ENCODE measurements around the gene RFFL. TPM values are rescaled to one million over a fixed set of nuclear protein-coding genes. Genes with fewer than 3 reads are reported as not detected.

The RFFL gene
- total RNA-seq, 1 experiment from 2014 or later = 29.6 TPM

DNA sequence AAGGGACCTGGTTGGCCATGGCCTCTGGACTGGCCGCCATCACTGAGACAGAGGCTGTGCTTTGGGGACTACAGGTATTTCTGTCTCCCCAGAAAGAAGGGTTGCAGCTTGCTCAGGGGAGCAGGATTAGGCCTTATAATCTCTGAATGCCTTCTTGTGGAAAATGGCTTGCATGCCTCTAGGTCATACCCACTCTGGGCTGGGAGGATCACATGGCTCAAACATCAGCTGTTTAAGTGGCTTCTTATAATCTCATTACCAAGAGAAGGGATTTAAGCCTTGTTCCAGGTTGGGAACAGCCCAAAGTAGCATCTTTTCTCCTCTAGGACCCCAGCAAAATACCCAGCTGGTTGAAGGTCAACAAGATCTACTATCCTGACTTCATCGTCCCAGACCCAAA lies 64.1 kb downstream of the RFFL start:
- POLR2A ChIA-PET = no interaction called here
- Histone ChIP-seq H3K9me3 (no peaks in the 10 kb centered on the region), H3K4me1 (no peaks in the 10 kb centered on the region), H3K4me3 (ENCODE audit: low read depth, low read length) (no peak overlapping the region), H3K36me3 (ENCODE audit: control insufficient read depth, insufficient read depth, low read length) (peaks cover 4% of the 10 kb centered on the region), H3K27me3 (replicated peaks; ENCODE audit: control insufficient read depth, insufficient read depth, low read length) (no peaks in the 10 kb centered on the region)
- no TSS peak for BruUV-seq (replicated peaks)
- Mint-ChIP-seq H3K4me1 (ENCODE audit: low read depth, unreplicated experiment) (no peaks in the 10 kb centered on the region), H3K9me3 (ENCODE audit: unreplicated experiment) (no peaks in the 10 kb centered on the region), H3K27ac (ENCODE audit: unreplicated experiment) (no peak overlapping the region), H3K36me3 (ENCODE audit: insufficient read depth, unreplicated experiment) (peaks cover 30% of the 10 kb centered on the region), H3K27me3 (ENCODE audit: insufficient read depth, unreplicated experiment) (no peaks in the 10 kb centered on the region), H3K4me3 (ENCODE audit: unreplicated experiment) (no peak overlapping the region)
- CTCF ChIA-PET = no interaction called here
- intact Hi-C loops (cut with micrococcal nuclease; ENCODE audit: unreplicated experiment) = loop anchor here (10.0 kb wide), 1 partner anchor 535 kb away; the partner anchor contains the start of gene SLFN12L
- TF ChIP-seq CTCF (IDR thresholded peaks at IDR 0.05; ENCODE audit: insufficient read depth in 1 of 2, low read depth in 1 of 2, low read length in 1 of 2, severe bottlenecking in 1 of 2, unreplicated experiment in 1 of 2) = no peak
- no peak for DNase-seq

GRCh38 chr17:34998205-34998604 lies 65.3 kb downstream of the RFFL start:
- BruUV-seq (replicated peaks) = no TSS peak
- ChIA-PET CTCF (no interaction called here), POLR2A (no interaction called here)
- H3K4me1 ChIP-seq = no peaks in the 10 kb centered on the region
- peak; percentile 86 to 97 for TF ChIP-seq CTCF (IDR thresholded peaks at IDR 0.05; ENCODE audit: insufficient read depth in 1 of 2, low read depth in 1 of 2, low read length in 1 of 2, severe bottlenecking in 1 of 2, unreplicated experiment in 1 of 2)
- Mint-ChIP-seq H3K27ac (ENCODE audit: unreplicated experiment) (no peak overlapping the region), H3K9me3 (ENCODE audit: unreplicated experiment) (no peaks in the 10 kb centered on the region), H3K36me3 (ENCODE audit: insufficient read depth, unreplicated experiment) (peaks cover 30% of the 10 kb centered on the region), H3K27me3 (ENCODE audit: insufficient read depth, unreplicated experiment) (no peaks in the 10 kb centered on the region), H3K4me1 (ENCODE audit: low read depth, unreplicated experiment) (no peaks in the 10 kb centered on the region), H3K4me3 (ENCODE audit: unreplicated experiment) (no peak overlapping the region)
- H3K36me3 ChIP-seq (ENCODE audit: control insufficient read depth, insufficient read depth, low read length) = peaks cover 2% of the 10 kb centered on the region
- H3K4me3 ChIP-seq (ENCODE audit: low read depth, low read length) = no peak overlapping the region
- no peaks in the 10 kb centered on the region for H3K9me3 ChIP-seq
- intact Hi-C loops (cut with micrococcal nuclease; ENCODE audit: unreplicated experiment) = loop anchor here (1.0 to 10.0 kb wide), 4 partner anchors 65 to 537 kb away; partner anchors contain the start of genes RAD51D, RFFL and SLFN12L
- peak; percentile 78 to 84 for DNase-seq
- no peaks in the 10 kb centered on the region for H3K27me3 ChIP-seq (replicated peaks; ENCODE audit: control insufficient read depth, insufficient read depth, low read length)

DNA sequence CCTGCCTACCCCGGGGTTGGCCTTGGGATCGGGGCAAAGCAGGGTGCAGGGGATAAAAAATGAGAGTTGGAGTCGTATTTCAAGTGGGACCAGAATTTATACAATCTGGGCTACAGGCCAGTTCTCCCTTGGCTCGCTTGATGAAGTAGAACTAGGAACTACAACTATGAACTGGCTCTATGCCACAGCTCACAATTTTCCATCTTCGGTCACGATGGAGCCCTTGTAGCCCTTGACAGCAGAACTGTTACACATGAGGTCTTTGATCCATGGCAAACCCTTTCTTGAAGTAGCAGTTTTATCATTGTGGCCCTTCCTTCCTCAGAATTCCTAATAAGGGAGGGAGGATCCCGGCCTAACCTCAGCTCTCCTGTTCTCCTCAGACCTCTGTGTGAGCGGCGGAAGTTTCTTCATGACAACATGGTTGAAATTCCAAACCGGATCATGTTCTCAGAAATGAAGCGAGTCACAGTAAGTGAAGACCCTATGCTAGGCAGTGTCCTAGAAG lies 66.1 kb downstream of the RFFL start:
- Mint-ChIP-seq H3K9me3 (ENCODE audit: unreplicated experiment) (no peaks in the 10 kb centered on the region), H3K4me3 (ENCODE audit: unreplicated experiment) (no peak overlapping the region), H3K36me3 (ENCODE audit: insufficient read depth, unreplicated experiment) (peaks cover 25% of the 10 kb centered on the region), H3K27me3 (ENCODE audit: insufficient read depth, unreplicated experiment) (no peaks in the 10 kb centered on the region), H3K4me1 (ENCODE audit: low read depth, unreplicated experiment) (no peaks in the 10 kb centered on the region), H3K27ac (ENCODE audit: unreplicated experiment) (no peak overlapping the region)
- Histone ChIP-seq H3K4me1 (no peaks in the 10 kb centered on the region), H3K4me3 (ENCODE audit: low read depth, low read length) (no peak overlapping the region), H3K36me3 (ENCODE audit: control insufficient read depth, insufficient read depth, low read length) (peaks cover 3% of the 10 kb centered on the region), H3K27me3 (replicated peaks; ENCODE audit: control insufficient read depth, insufficient read depth, low read length) (no peaks in the 10 kb centered on the region), H3K9me3 (no peaks in the 10 kb centered on the region)
- no peak for TF ChIP-seq CTCF (IDR thresholded peaks at IDR 0.05; ENCODE audit: insufficient read depth in 1 of 2, low read depth in 1 of 2, low read length in 1 of 2, severe bottlenecking in 1 of 2, unreplicated experiment in 1 of 2)
- ChIA-PET CTCF (interaction anchor here (1.2 kb wide), 1 partner anchor 123 kb away, joined by 6 read pairs; the partner anchor contains the start of gene RAD51D), POLR2A (no interaction called here)
- no peak for DNase-seq
- intact Hi-C loops (cut with micrococcal nuclease; ENCODE audit: unreplicated experiment) = loop anchor here (10.0 kb wide), 1 partner anchor 537 kb away; the partner anchor contains the start of gene SLFN12L
- BruUV-seq (replicated peaks) = no TSS peak

Measured in Caco-2 (cell line).